Pancreas (tissue), 10 donors: Measurements from ENCODE around the gene CCL22. TPM values are rescaled to one million over a fixed set of nuclear protein-coding genes. Genes with fewer than 3 reads are reported as not detected.

Experiments used
- ATAC-seq, 4 donors: fragments of 200-7000 bp; cut with Tn5 transposase; one replicate each; pipeline versions ENCODE4 v1.8.0 to v1.9.1; 2020; ENCODE audit warnings: mild to moderate bottlenecking in 4 of 4, moderate library complexity in 4 of 4
- DNase-seq, 6 donors: peaks; one replicate each; pipeline ENCODE4 v3.0.0-alpha.2; 2020
- FAIRE-seq: peaks from 2 replicates; lab custom pipeline; 2012; peaks lifted over from hg19 to GRCh38; lab: Jason Lieb, UNC
- H3K27ac ChIP-seq, 4 donors: fragments of 200-600 bp; sonication (generic); 1 replicate in 3 of 4; 2 replicates in 1 of 4; pipeline versions ENCODE4 v1.5.0 to v1.8.0; 2020
- H3K27me3 ChIP-seq, 4 donors: fragments of 200-600 bp; one replicate each; pipeline ENCODE4 v1.8.0; 2021
- H3K36me3 ChIP-seq, 3 donors: fragments of 200-600 bp; sonication (generic) in 1 of 3; one replicate each; pipeline versions ENCODE4 v1.5.0 to v1.8.0; 2020 to 2021
- H3K4me1 ChIP-seq, 3 donors: fragments of 200-600 bp; one replicate each; pipeline ENCODE4 v1.8.0; 2021
- H3K4me3 ChIP-seq, 4 donors: fragments of 200-600 bp; sonication (generic) in 2 of 4; one replicate each; pipeline versions ENCODE4 v1.5.0 to v1.8.0; 2020 to 2021
- H3K9me3 ChIP-seq, 4 donors: fragments of 200-600 bp; one replicate each; pipeline ENCODE4 v1.8.0; 2021
- WGBS, 2 donors: extraction: QIAGEN DNeasy Blood & Tissue Kit; methylation state at CpG; one replicate each; pipeline ENCODE4 v1.1.7; 2013; 5-methylcytosine and 5-hydroxymethylcytosine counted together
- intact Hi-C, 3 donors: fragments of 100-400 bp; cut with DNase I; formaldehyde crosslinking; loops; one replicate each; pipeline versions ENCODE4 v1.11.1 to v1.14.2; 2022
- polyA plus RNA-seq, 2 donors: library from polyadenylated mRNA; stranded (reverse); fragments of 200-250 nt; gene quantifications; one replicate each; pipeline ENCODE4 v1.2.3, GENCODE V29; 2013
- total RNA-seq, 6 donors: library from RNA; stranded (reverse); fragmentation: NEBNext Ultra II Directional in 4 of 6; extraction: Animal tissue kit (Norgen Biotek cat#: 25700) in 4 of 6; gene quantifications; one replicate each; pipeline versions ENCODE4 v1.2.1 to v1.2.4, GENCODE V29; 2021 to 2023
- TF ChIP-seq, protein P1 (sequence below), 4 donors: fragments of 200-600 bp; sonication (generic) in 3 of 4; IDR thresholded peaks; one replicate each; pipeline versions ENCODE4 v1.5.0 to v1.8.0; 2021; ENCODE audit warnings: antibody characterized with exemption in 4 of 4
- donor health status: healthy with polysubstance abuse.
- donor health status: DM: no; HTN: no; CAD: no; lungs with moderate emphysema.
- donor health status: DM: no; HTN: no; CAD: no.
- donor health status: control.
- donor health status: control.
- donor health status: Bipolar disorder and iron deficiency.
- donor health status: DM: yes; HTN: yes; CAD: no.
- donor health status: DM: no; HTN: no; CAD: no.
- donor health status: DM: no; HTN: no; CAD: no.
- donor health status: DM: yes; HTN: yes; CAD: no.

The CCL22 gene
- total and polyA plus RNA-seq, 8 donors = 0.05 to 0.85 (median 0.12) TPM; not detected in 4

- TF ChIP-seq, protein P1, sequence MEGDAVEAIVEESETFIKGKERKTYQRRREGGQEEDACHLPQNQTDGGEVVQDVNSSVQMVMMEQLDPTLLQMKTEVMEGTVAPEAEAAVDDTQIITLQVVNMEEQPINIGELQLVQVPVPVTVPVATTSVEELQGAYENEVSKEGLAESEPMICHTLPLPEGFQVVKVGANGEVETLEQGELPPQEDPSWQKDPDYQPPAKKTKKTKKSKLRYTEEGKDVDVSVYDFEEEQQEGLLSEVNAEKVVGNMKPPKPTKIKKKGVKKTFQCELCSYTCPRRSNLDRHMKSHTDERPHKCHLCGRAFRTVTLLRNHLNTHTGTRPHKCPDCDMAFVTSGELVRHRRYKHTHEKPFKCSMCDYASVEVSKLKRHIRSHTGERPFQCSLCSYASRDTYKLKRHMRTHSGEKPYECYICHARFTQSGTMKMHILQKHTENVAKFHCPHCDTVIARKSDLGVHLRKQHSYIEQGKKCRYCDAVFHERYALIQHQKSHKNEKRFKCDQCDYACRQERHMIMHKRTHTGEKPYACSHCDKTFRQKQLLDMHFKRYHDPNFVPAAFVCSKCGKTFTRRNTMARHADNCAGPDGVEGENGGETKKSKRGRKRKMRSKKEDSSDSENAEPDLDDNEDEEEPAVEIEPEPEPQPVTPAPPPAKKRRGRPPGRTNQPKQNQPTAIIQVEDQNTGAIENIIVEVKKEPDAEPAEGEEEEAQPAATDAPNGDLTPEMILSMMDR (IDR thresholded peaks at IDR 0.05) = no peak
- DNase-seq (no peak), FAIRE-seq (no peak), ATAC-seq (no peak)
- intact Hi-C loops = no loop called here
- WGBS, 2 donors = 77 to 85% methylated on average over 6 of the region's 6 CpGs
- Histone ChIP-seq H3K9me3 (no peaks in the 10 kb centered on the region), H3K4me3 (no peak overlapping the region), H3K27me3 (no peaks in the 10 kb centered on the region), H3K27ac (no peak overlapping the region), H3K36me3 (no peaks in the 10 kb centered on the region), H3K4me1 (no peaks in the 10 kb centered on the region)
These were observed 10.7 kb upstream of the CCL22 start for GRCh38 chr16:57347858-57348257.

DNA sequence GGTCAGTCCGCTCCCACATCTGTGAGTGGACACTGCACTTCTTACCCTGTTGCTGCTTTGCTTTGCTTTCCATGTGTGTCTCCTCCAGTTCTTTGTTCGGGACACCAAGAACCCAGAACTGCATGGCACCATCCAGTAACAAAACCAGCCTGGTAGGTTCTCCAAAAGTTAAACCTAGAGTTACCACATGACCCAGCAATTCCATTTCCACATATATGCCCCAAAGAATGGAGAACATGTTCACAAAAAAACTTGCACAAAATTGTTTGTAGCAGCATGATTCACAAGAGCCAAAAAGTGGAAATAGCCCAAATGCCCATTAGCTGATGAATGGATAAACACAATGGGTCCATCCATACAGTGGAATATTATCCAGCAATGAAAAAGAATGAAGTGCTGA is 10.3 kb upstream of the CCL22 start:
- Histone ChIP-seq H3K27me3 (no peaks in the 10 kb centered on the region), H3K4me3 (no peak overlapping the region), H3K4me1 (no peaks in the 10 kb centered on the region), H3K27ac (no peak overlapping the region), H3K36me3 (no peaks in the 10 kb centered on the region), H3K9me3 (no peaks in the 10 kb centered on the region)
- TF ChIP-seq, protein P1 (IDR thresholded peaks at IDR 0.05) = no peak
- no peak for DNase-seq
- no peak for FAIRE-seq
- WGBS, 2 donors = 71 to 88% methylated on average over 2 of the region's 2 CpGs
- intact Hi-C loops = no loop called here
- ATAC-seq = no peak

DNA sequence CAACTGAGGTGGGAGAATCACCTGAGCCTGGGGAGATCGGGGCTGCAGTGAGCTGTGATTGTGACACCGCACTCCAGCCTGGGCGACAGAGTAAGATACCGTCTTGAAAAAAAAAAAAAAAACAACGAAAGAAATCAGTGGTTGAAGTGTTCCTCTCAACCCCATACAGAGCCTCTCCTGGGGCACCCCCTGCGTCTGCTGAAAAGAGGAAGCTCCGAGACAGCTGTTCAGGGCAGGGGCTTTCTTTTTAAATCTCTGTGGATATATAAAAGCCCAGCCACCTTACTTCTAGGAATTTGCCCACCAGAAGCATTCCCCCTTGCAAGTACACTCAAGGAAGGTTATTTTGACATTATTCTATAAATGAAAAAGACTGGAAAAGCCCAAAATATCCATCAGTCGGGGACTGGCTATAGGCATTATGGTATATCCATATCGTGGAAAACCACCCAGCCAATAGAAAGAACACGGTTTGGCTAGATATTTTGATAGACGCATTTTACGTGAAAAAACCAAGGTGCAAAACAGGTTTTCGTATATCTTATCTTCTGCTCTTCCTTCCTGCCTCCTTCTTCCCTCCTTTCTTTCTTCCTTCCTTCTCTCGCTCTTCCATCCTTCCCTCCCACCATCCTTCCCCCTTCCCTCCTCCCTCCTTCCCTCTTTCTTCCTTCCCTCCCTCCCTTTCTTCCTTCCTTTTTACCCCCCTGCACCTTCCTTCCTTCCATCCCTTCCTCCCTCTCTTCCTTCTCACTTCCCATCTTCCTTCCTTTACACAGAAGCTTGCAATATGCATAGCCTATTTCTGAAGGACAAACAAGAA is 9.2 kb upstream of the CCL22 start:
- Histone ChIP-seq H3K4me3 (no peak overlapping the region), H3K9me3 (no peaks in the 10 kb centered on the region), H3K36me3 (no peaks in the 10 kb centered on the region), H3K4me1 (no peaks in the 10 kb centered on the region), H3K27me3 (no peaks in the 10 kb centered on the region), H3K27ac (no peak overlapping the region)
- TF ChIP-seq, protein P1 (IDR thresholded peaks at IDR 0.05) = no peak
- FAIRE-seq (no peak), DNase-seq (no peak), ATAC-seq (peak in 1 of 4 donors; percentile 39)
- intact Hi-C loops = no loop called here
- 51 to 56% methylated on average over 14 of the region's 14 CpGs for WGBS, 2 donors

DNA sequence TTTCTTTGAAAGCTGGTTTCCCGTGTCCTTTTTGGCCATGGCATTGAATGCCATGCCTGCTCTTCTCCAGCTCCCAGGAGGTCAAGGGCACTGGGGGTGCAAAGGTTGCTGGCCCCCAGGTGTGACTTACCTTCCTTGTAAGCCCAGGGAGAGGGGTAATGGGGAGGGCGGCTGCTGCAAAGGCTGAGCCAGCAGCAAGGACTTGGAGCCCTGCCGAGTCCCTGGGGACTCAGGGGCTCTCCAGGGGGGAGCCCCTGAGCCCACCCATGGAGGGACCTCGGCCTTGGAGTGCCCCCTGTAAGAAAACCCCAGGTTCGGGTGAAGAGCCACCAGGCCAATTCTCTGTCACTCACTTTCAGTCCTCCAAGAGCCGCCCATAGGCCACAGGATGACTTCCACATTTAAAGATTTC is 5.9 kb upstream of the CCL22 start:
- 64 to 69% methylated on average over 6 of the region's 6 CpGs for WGBS, 2 donors
- Histone ChIP-seq H3K4me3 (no peak overlapping the region), H3K27me3 (no peaks in the 10 kb centered on the region), H3K4me1 (no peaks in the 10 kb centered on the region), H3K9me3 (no peaks in the 10 kb centered on the region), H3K36me3 (no peaks in the 10 kb centered on the region), H3K27ac (no peak overlapping the region)
- TF ChIP-seq, protein P1 (IDR thresholded peaks at IDR 0.05) = no peak
- no peak for DNase-seq
- intact Hi-C loops = no loop called here
- ATAC-seq = no peak
- FAIRE-seq = no peak

DNA sequence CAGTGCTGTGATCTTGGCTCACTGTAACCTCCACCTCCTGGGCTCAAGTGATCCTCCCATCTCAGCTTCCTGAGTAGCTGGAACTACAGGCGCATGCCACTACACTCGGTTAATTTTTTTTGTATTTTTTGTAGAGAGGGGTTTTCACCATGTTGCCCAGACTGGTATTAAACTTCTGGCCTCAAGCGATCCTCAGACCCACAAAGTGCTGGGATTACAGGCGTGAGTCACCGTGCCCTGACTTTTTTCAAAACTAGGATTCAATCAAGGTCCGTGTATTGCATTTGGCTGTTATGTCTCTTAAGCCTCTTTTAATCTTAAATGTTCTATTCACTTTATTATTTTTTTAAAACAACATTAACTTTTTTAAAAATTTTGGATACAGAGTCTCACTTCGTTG is 4.3 kb upstream of the CCL22 start:
- DNase-seq = no peak
- no peaks in the 10 kb centered on the region for H3K9me3 ChIP-seq
- no peak for FAIRE-seq
- TF ChIP-seq, protein P1 (IDR thresholded peaks at IDR 0.05) = no peak
- no peak for ATAC-seq
- WGBS, 2 donors = 87 to 89% methylated on average over 7 of the region's 7 CpGs
- H3K4me3 ChIP-seq = no peak overlapping the region
- no peaks in the 10 kb centered on the region for H3K4me1 ChIP-seq
- intact Hi-C loops = no loop called here
- H3K36me3 ChIP-seq = no peaks in the 10 kb centered on the region
- H3K27me3 ChIP-seq = no peaks in the 10 kb centered on the region
- no peak overlapping the region for H3K27ac ChIP-seq
